ENCODE measurements around the gene TSPY4.
"Not testable (repeated sequence)": the region's sequence is repeated elsewhere in the genome, so short reads cannot be mapped to it uniquely, and the experiment has no call there.

The TSPY4 gene

GRCh38 chrY:9337164-9337563 is at the start of gene TSPY4:
Gene TSPY4 (plus strand): TSS chrY:9337464. CDS start chrY:9337510, 46 bp downstream.
- DNase-seq, result not testable (repeated sequence)

- DNase-seq, result no peak
Observed at GRCh38 chrY:9320996-9321395, 16.3 kb upstream of the TSPY4 start.

GRCh38 chrY:9357497-9357896 is 20.2 kb downstream of the TSPY4 start, which contains the start of gene TSPY8:
Gene TSPY8 (plus strand): TSS chrY:9357797. CDS start chrY:9357843, 46 bp downstream.
- DNase-seq, result not testable (repeated sequence)

Data from fibroblast of skin of right quadriceps (primary cell).